Measurements from ENCODE around the gene TAF8. TPM values are rescaled to one million over a fixed set of nuclear protein-coding genes. Genes with fewer than 3 reads are reported as not detected.

TAF8 gene
- total RNA-seq, 3 donors from 2014 or later: 15.7 to 25.4 (median 21.1) TPM

DNA sequence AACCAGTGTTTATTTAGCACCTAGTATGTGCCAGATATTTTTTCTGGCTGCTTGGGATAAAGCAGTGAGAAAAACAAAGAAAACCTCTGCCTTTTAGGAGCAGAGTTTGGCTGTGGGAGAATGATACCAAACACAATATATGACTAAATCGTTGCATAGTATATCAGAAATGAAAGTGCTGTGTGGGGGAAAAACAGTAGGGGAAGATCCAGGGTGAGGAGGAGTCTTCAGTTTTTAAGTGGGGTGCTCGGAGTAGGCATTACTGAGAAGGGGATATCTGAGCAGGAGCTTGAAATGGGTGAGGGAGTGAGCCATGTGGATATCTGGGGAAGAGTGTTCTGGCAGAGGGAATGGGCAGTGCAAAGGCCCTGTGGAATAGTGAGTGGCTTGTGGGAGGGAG, 23.0 kb downstream of the TAF8 start:
- H3K27me3 ChIP-seq: no peaks in the 10 kb centered on the region
- intact Hi-C loops (cut with DNase I; ENCODE audit: low total_unique reads): loop anchor here (10.0 kb wide), 1 partner anchor 92 kb away; no protein-coding TSS in a partner anchor
- no peak overlapping the region for H3K27ac ChIP-seq
- no peak for DNase-seq (ENCODE audit: low spot score in 2 of 2)
- no peak for TF ChIP-seq POLR2A (IDR thresholded peaks at IDR 0.05)
- TF ChIP-seq POLR2AphosphoS5 (IDR thresholded peaks at IDR 0.05): no peak
- TF ChIP-seq, protein P1, sequence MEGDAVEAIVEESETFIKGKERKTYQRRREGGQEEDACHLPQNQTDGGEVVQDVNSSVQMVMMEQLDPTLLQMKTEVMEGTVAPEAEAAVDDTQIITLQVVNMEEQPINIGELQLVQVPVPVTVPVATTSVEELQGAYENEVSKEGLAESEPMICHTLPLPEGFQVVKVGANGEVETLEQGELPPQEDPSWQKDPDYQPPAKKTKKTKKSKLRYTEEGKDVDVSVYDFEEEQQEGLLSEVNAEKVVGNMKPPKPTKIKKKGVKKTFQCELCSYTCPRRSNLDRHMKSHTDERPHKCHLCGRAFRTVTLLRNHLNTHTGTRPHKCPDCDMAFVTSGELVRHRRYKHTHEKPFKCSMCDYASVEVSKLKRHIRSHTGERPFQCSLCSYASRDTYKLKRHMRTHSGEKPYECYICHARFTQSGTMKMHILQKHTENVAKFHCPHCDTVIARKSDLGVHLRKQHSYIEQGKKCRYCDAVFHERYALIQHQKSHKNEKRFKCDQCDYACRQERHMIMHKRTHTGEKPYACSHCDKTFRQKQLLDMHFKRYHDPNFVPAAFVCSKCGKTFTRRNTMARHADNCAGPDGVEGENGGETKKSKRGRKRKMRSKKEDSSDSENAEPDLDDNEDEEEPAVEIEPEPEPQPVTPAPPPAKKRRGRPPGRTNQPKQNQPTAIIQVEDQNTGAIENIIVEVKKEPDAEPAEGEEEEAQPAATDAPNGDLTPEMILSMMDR (IDR thresholded peaks at IDR 0.05): no peak
- no peak overlapping the region for H3K4me3 ChIP-seq
- H3K9me3 ChIP-seq: no peaks in the 10 kb centered on the region
- H3K4me1 ChIP-seq: no peaks in the 10 kb centered on the region
- peaks cover 8% of the 10 kb centered on the region for H3K36me3 ChIP-seq

DNA sequence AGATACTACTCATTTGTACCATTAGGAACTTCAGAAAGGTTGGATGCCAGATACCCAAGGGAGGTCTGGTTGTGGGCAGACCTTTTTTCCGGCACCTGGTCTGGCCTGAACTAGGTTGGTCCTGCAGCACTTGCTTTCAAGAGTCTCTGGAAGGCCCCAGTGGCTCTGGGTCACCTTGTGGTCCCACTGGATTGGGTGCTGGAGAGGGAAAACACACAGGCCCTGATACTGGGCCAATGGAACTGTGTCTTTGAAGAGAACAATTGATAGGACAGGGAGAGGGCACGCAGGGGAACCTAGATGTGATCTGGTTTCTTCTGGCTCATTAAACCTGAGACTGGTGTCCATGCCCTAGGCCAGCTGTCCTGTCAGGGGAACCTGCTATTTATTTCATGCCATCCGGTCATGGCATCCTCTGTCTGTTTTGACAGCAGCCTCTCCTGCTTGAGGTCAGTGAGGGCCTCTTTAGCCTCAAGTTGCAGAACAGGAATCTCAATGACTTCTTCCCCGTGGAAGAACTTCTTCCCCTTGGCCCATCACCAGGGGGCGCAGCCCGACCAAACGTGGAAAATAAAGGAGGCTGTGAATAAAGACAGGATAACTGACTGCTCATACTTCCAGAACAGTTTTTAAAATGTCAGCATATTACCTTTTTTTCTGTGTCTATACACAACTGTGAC, 25.0 kb downstream of the TAF8 start:
- H3K27me3 ChIP-seq: no peaks in the 10 kb centered on the region
- H3K27ac ChIP-seq: no peak overlapping the region
- TF ChIP-seq POLR2AphosphoS5 (IDR thresholded peaks at IDR 0.05) (peak in 1 of 3 donors; percentile 62), POLR2A (IDR thresholded peaks at IDR 0.05) (no peak)
- TF ChIP-seq, protein P1 (IDR thresholded peaks at IDR 0.05): peak; percentile 70 to 91 (median 86)
- no peaks in the 10 kb centered on the region for H3K36me3 ChIP-seq
- H3K4me3 ChIP-seq: no peak overlapping the region
- intact Hi-C loops (cut with DNase I; ENCODE audit: low total_unique reads): loop anchor here (10.0 kb wide), 1 partner anchor 90 kb away; no protein-coding TSS in a partner anchor
- H3K9me3 ChIP-seq: no peaks in the 10 kb centered on the region
- no peaks in the 10 kb centered on the region for H3K4me1 ChIP-seq
- peak; percentile 81 to 89 for DNase-seq (ENCODE audit: low spot score in 2 of 2)

DNA sequence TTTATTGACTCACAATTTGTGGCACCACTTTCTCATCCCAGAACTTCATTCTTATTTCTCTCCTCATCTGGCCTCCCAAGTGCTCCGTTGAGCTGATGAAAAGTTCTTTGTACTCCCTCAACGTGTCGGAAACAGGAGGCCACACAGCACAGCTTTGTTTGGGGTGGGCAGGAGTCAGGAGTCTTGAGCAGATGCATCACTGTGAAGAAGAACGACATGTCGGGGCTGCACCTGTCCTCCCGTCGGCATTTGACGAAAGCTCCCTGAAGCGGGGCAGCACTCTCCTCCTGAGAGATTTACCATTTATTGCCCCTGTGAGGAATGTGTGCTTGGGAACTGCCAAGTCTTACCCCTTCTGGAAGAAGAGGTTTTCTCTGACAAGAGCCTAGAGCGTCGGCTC, 28.1 kb downstream of the TAF8 start:
- DNase-seq (ENCODE audit: low spot score in 2 of 2): no peak
- no peaks in the 10 kb centered on the region for H3K36me3 ChIP-seq
- intact Hi-C loops (cut with DNase I; ENCODE audit: low total_unique reads): loop anchor here (10.0 kb wide), 1 partner anchor 86 kb away; no protein-coding TSS in a partner anchor
- no peaks in the 10 kb centered on the region for H3K27me3 ChIP-seq
- TF ChIP-seq, protein P1 (IDR thresholded peaks at IDR 0.05): no peak
- TF ChIP-seq POLR2A (IDR thresholded peaks at IDR 0.05) (no peak), POLR2AphosphoS5 (IDR thresholded peaks at IDR 0.05) (no peak)
- no peaks in the 10 kb centered on the region for H3K9me3 ChIP-seq
- H3K27ac ChIP-seq: no peak overlapping the region
- no peak overlapping the region for H3K4me3 ChIP-seq
- no peaks in the 10 kb centered on the region for H3K4me1 ChIP-seq

DNA sequence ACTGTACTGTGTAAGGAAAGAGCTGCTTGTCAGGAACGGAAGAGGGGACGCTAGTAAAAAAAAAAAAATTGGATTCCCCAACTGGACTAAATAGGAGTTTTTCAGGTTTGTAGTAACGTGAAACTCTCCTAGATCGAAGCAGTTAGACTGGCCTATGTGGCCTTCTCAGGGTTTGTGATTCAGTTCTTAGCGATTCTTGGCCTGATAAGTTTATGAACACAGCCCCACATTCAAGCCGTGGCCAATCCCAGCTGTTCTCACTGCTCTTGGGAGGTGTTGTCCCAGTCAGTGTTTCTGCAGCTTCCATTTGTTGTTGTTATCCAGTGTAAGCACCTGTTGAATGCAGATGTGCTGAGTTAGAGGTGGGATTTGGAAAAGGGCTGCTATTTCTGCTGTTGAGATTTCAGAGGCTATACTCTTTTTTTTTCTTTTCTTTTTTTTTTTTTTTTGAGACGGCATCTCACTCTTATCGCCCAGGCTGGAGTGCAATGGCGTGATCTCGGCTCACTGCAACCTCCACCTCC, 29.7 kb downstream of the TAF8 start:
- Histone ChIP-seq H3K27ac (no peak overlapping the region), H3K9me3 (no peaks in the 10 kb centered on the region), H3K27me3 (no peaks in the 10 kb centered on the region), H3K4me1 (no peaks in the 10 kb centered on the region), H3K4me3 (no peak overlapping the region), H3K36me3 (no peaks in the 10 kb centered on the region)
- no peak for DNase-seq (ENCODE audit: low spot score in 2 of 2)
- TF ChIP-seq, protein P1 (IDR thresholded peaks at IDR 0.05): no peak
- no peak for TF ChIP-seq POLR2A (IDR thresholded peaks at IDR 0.05)
- TF ChIP-seq POLR2AphosphoS5 (IDR thresholded peaks at IDR 0.05): no peak
- intact Hi-C loops (cut with DNase I; ENCODE audit: low total_unique reads): loop anchor here (10.0 kb wide), 1 partner anchor 85 kb away; no protein-coding TSS in a partner anchor

DNA sequence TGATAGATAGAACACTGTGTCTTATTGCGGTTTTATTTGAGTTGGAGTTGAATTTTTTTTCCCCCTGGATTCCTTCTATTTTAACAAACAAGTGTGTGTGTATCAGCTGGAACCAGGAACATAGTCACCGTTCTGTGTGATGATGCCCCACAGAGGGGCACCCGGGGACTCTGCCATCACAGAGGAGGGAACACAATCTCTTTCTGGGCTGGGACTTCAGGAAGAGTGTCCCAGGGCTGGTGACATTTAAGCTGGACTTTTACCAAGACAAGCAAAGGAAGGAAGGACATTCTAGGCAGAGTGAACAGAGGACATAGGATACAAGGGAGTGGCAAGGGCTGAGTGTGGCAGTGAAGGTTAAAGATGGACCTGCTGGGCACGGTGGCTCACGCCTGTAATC, 33.2 kb downstream of the TAF8 start:
- H3K27ac ChIP-seq: no peak overlapping the region
- no peaks in the 10 kb centered on the region for H3K9me3 ChIP-seq
- intact Hi-C loops (cut with DNase I; ENCODE audit: low total_unique reads): no loop called here
- no peaks in the 10 kb centered on the region for H3K36me3 ChIP-seq
- no peak for DNase-seq (ENCODE audit: low spot score in 2 of 2)
- no peak overlapping the region for H3K4me3 ChIP-seq
- TF ChIP-seq, protein P1 (IDR thresholded peaks at IDR 0.05): no peak
- no peak for TF ChIP-seq POLR2AphosphoS5 (IDR thresholded peaks at IDR 0.05)
- TF ChIP-seq POLR2A (IDR thresholded peaks at IDR 0.05): no peak
- H3K4me1 ChIP-seq: no peaks in the 10 kb centered on the region
- no peaks in the 10 kb centered on the region for H3K27me3 ChIP-seq
